LNCaP clone FGC (cell line): ENCODE data around the gene ZNF827.

ENCODE experiments used
- DNase-seq: peaks from one replicate; pipeline ENCODE4 v3.0.0-alpha.2; 2011; ENCODE audit warnings: low read depth
- H3K4me3 ChIP-seq: 2 replicates; pipeline ENCODE4 v1.5.1; 2011; ENCODE audit warnings: mild to moderate bottlenecking, low read depth, low read length, control low read depth
- TF ChIP-seq, protein P1 (sequence below): IDR thresholded peaks from 2 replicates; pipeline ENCODE4 v1.5.1; 2012; ENCODE audit warnings: mild to moderate bottlenecking; ENCODE audit not compliant: control insufficient read depth, insufficient read depth; ENCODE audit errors: extremely low read depth

The ZNF827 gene

DNA sequence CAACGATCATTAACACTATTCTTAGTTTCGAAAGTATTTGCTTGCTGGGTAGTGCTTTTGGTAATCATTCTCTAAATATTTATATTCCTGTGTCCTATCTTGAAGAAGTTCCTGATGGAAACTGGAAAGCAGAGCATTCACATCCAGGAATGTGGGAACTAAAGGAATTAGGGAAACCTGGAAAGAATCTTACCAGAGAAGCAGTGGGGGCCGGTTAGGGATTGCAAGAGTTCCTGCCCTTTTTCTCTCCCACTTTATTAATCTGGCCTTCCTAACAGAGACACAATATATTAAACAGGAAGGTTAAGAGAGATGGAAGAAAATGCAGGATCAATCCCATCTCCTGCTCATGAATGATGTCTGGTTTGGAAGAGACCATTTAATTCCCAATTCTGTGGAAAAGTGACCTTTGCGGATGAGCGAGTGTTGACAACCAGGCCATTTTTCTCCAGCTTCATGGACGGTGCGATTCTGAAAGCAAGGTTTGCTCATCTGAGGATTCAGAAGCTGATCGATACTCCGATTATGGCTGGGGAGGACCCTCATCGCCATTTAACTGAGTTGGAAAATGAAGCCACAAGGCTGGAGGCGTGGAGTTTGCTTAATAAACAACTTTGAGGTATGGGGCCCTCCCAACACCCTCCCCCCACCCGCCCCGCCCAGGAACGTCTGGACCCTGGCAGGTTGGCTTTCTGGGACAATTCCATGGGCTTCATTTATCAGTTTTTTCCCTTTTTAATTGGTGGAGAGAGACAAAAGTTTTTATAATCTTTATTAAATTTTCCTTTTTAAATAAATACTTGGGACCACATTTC, 206.4 kb downstream of the ZNF827 start:
- TF ChIP-seq, protein P1, sequence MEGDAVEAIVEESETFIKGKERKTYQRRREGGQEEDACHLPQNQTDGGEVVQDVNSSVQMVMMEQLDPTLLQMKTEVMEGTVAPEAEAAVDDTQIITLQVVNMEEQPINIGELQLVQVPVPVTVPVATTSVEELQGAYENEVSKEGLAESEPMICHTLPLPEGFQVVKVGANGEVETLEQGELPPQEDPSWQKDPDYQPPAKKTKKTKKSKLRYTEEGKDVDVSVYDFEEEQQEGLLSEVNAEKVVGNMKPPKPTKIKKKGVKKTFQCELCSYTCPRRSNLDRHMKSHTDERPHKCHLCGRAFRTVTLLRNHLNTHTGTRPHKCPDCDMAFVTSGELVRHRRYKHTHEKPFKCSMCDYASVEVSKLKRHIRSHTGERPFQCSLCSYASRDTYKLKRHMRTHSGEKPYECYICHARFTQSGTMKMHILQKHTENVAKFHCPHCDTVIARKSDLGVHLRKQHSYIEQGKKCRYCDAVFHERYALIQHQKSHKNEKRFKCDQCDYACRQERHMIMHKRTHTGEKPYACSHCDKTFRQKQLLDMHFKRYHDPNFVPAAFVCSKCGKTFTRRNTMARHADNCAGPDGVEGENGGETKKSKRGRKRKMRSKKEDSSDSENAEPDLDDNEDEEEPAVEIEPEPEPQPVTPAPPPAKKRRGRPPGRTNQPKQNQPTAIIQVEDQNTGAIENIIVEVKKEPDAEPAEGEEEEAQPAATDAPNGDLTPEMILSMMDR = no peak
- no peak for DNase-seq
- peak overlapping the region; percentile 39 for H3K4me3 ChIP-seq

DNA sequence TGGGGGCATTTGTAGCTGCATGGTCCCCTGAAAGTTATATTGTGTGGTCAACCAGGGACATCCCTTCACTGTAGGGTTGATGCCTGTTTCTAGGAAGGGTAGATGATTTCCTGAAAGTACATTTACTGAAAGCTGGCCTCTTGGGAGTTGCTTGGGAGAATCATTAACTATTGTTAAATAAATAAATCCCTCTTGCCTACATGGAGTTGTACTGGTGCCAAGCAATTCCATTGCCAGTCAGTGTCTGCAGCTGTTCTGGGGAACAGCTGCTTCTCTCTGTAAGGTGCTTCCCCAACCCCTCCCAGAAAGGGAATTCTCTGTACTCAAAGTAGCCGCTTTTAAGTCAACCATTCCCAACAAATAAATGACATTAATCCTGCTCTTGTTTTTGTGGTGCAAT, 207.6 kb downstream of the ZNF827 start:
- DNase-seq = peak; percentile 90
- TF ChIP-seq, protein P1 = no peak
- no peak overlapping the region for H3K4me3 ChIP-seq

DNA sequence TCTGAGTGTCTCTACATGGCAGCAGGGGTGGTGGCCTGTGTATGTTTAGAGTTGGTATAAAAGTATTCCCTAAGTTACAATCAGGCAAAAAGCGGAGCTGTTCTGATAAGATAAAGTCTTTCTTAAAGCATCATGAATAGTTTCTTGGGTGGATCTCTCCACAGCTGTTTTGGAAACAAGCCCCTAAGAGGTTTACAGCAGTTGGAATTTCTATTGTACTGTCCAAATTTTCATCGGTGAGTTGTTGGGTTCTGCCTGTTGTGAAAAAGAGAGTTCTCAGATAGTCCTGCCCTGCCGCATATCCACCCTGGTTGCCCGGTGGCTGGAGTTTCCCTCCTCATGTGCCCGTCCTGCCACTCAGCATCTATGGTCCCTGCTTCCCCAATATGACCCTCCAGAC, 208.6 kb downstream of the ZNF827 start:
- no peak overlapping the region for H3K4me3 ChIP-seq
- TF ChIP-seq, protein P1 = no peak
- no peak for DNase-seq

DNA sequence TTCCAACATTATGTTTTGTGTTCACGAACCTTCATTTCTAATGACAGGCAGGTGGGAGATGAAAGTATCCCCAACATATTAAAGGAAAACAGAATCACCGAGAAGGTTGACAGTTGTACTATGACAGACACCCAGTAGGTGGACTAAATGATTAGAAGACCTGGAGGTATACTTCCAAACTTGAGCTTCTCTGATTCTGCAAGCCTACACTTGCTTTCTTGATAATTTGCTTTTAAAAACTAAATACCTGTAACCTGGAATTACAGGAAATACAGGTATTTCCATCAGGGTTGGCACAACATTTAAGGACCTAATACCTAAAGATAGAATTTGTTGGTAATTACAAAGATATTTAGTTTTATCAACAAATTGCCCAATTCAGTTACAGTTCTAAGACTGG, 215.3 kb downstream of the ZNF827 start:
- no peak for DNase-seq
- no peak overlapping the region for H3K4me3 ChIP-seq
- TF ChIP-seq, protein P1 = no peak

DNA sequence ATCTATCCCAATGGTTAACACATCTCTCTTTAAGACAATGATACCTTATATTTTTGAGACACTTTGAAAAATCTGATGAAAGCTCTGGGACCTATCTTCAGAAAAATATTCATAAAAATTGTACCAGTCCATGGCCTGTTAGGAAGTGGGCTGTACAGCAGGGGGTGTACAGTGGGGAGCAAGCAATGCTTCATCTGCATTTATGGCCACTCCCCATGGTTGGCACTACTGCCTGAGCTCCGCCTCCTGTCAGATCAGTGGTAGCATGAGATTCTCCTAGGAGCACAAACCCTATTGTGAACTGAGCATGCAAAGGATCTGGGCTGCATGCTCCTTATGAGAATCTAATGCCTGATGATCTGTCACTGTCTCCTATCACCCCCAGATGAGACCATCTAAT, 216.1 kb downstream of the ZNF827 start:
- DNase-seq = no peak
- H3K4me3 ChIP-seq = no peak overlapping the region
- TF ChIP-seq, protein P1 = no peak

DNA sequence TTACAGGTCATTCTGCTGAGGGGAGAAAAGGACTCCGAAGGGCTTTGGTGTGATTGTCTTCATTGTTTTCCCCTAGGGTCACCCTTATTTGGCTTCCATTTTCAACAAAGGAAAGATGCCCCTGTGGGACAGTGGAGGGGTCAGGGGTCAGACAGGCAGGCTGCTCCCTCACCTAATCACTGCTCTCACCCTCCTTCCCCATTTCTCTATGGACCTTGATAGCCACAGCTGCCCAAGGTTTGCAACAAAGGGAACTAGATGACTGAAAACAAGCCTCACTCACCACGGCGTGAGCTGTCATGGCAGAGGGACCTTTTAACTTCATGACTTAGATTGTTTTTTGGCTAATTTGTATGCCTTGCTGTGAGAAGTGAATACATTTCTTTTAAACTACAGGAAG, 218.0 kb downstream of the ZNF827 start:
- TF ChIP-seq, protein P1 = no peak
- H3K4me3 ChIP-seq = no peak overlapping the region
- DNase-seq = no peak

DNA sequence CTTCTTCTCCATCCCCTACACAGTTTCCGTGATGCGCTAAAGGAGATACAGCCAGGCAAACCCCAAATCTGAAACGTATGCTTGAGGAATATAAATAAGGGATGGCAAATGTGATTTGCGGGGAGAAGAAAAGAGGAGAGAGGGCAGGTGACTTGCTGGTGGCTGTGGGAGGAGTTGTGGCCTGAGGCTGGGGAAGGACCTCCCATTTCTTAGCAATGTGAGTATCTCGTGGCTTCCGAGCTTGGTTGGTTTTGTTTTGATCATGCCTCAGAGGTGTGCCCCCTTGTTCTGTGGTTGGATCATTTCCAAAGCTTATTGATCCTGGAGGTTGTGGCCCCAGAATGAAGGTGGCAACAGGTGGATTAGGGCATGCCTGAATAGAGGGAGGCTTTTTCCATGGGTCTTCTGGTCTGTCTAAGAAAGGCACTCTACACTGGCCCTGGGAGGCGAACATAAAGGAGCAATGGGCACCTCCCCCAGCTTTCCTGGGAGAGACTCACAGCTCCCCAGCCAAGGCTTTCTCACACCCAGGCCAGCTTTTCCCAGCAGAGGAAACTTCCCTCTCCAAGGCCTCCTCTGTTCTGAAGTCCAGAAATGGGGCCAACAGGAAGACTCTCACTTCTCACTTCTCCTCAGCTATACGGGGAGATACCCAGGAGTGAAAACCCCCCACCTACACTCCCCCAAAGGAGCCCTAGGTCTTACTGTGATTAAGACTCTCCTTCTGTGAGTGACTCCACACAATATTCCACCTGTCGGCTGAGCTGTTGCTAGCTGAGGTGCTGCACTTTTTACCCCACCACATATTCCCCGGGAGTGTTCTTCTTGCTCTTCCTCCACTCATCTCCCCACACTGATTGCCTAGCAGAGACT, 218.6 kb downstream of the ZNF827 start:
- TF ChIP-seq, protein P1 = no peak
- H3K4me3 ChIP-seq = no peak overlapping the region
- no peak for DNase-seq
